HG02852 (cell line): Measurements from ENCODE around the gene ARHGAP11A.

Experiments used
- ATAC-seq: cut with Tn5 transposase; IDR thresholded peaks from one replicate; pipeline ENCODE4 v1.9.1; 2021; ENCODE audit warnings: mild to moderate bottlenecking, moderate library complexity; ENCODE audit not compliant: unreplicated experiment

Gene ARHGAP11A

GRCh38 chr15:32683906-32684584 lies 68.7 kb downstream of the ARHGAP11A start:
- no peak for ATAC-seq

GRCh38 chr15:32685576-32685975 lies 70.3 kb downstream of the ARHGAP11A start:
- no peak for ATAC-seq

GRCh38 chr15:32687556-32687955 lies 72.3 kb downstream of the ARHGAP11A start:
- ATAC-seq: no peak

GRCh38 chr15:32688151-32688639 lies 72.9 kb downstream of the ARHGAP11A start:
- no peak for ATAC-seq
